Measurements from ENCODE around the gene NME7.

GRCh38 chr1:169137357-169137756, 230.2 kb downstream of the NME7 start:
- TF ChIP-seq CTCF (IDR thresholded peaks at IDR 0.05) (no peak), YY1 (IDR thresholded peaks at IDR 0.05; ENCODE audit: low read depth) (no peak), TCF12 (IDR thresholded peaks at IDR 0.05) (no peak), POLR2AphosphoS5 (IDR thresholded peaks at IDR 0.05; ENCODE audit: low read depth, low read length) (no peak), JUND (IDR thresholded peaks at IDR 0.05) (no peak), SIN3A (IDR thresholded peaks at IDR 0.05; ENCODE audit: borderline replicate concordance, low read depth, low read length) (no peak), TAF1 (IDR thresholded peaks at IDR 0.05; ENCODE audit: borderline replicate concordance, low read depth, low read length) (no peak), CHD2 (IDR thresholded peaks at IDR 0.05; ENCODE audit: low read length, partially characterized antibody) (no peak)

Data from SK-N-SH (cell line).